ENCODE results near the gene GRID1. TPM values are rescaled to one million over a fixed set of nuclear protein-coding genes. Genes with fewer than 3 reads are reported as not detected.

The GRID1 gene
- total and polyA plus RNA-seq, 4 donors: 1.1 to 3.8 TPM; not detected in 2

DNA sequence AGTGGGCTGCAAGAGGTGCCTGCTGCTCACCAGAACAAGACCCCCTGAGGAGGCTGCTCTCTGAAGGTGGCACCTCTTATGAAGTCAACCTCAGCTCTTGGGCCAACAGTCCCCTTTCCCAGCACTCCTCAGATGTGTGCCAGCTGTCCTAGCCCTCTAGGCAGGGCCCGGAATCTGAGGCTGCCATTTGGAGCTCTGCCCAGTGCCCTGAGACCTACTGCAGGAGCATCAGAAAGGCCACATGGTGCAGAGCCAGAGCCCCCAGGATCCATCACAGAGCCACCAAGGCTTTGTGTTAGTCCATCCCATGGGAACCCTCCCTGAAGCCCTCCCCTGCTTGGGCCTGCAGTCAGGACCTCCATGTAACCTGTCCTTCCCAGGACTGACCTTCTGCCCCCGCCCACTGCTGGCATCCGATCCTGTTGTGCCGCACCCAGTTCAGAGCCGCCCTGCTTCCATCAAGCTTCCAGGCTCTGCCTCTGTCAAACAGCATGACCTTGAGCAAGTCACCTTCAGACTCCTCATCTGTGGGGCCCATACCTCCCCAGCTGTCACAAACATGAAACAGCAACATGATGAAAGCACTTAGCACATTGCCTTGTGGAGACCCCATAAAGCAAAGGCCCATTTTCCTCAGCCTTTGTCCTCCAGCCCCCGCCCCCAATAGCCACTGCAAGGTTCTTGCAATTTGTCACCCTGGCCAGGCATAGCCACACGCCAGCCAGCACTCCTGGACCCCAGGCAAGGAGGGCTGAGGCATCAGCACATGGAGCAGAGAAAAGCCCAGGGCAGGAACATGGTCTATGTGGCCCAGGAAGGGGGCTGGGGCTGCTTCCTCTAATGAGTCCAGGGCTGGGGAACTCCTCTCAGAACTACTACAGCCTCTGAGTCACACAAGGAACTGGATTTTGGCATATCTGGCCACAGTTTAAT, 51.7 kb downstream of the GRID1 start:
- peak in 1 of 2 donors; percentile 41 for DNase-seq

DNA sequence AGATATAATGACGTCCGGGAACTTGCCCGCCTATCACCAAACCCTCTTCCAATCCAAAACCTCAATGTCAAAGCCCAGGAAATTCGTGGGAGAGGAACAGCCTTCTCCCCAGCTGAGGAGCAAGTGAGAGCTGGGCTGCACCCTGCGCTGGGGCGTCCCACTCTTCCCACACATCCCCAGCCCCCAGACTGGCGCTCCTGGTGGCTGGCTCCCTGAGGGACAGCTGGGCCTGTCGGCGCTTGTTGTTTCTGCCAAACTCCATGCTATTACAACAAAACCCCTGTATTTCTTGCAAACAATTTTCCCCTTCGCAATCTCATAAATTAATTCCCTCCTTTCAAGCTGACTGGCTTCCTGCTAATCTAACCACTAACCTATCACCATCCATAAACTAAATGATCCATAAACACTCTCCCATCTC, 53.0 kb downstream of the GRID1 start:
- no peaks in the 10 kb centered on the region for H3K36me3 ChIP-seq (ENCODE audit: control insufficient read depth in 1 of 2, insufficient read depth in 2 of 2, low read length in 1 of 2)
- ATAC-seq (ENCODE audit: low FRiP score) (no peak), DNase-seq (no peak)
- 63 to 75% methylated on average over 10 of the region's 10 CpGs for WGBS, 2 donors
- no peak overlapping the region for H3K4me3 ChIP-seq (ENCODE audit: low read length in 2 of 2)
- no peak overlapping the region for H3K27ac ChIP-seq (ENCODE audit: low read depth in 1 of 2, low read length in 2 of 2)
- intact Hi-C loops (cut with DNase I): no loop called here
- peaks cover 1% of the 10 kb centered on the region for H3K9me3 ChIP-seq (ENCODE audit: control insufficient read depth, low read length)
- no peaks in the 10 kb centered on the region for H3K4me1 ChIP-seq (ENCODE audit: control insufficient read depth in 1 of 2, insufficient read depth in 2 of 2, low read length in 2 of 2)
- no peaks in the 10 kb centered on the region for H3K27me3 ChIP-seq (ENCODE audit: control insufficient read depth in 1 of 2, insufficient read depth in 2 of 2, low read length in 1 of 2)

More for the DNA sequence above, 51.7 kb downstream of the GRID1 start:
- ATAC-seq (ENCODE audit: low FRiP score): no peak
- Histone ChIP-seq H3K4me3 (ENCODE audit: low read length in 2 of 2) (no peak overlapping the region), H3K4me1 (ENCODE audit: control insufficient read depth in 1 of 2, insufficient read depth in 2 of 2, low read length in 2 of 2) (no peaks in the 10 kb centered on the region), H3K27ac (ENCODE audit: low read depth in 1 of 2, low read length in 2 of 2) (no peak overlapping the region), H3K36me3 (ENCODE audit: control insufficient read depth in 1 of 2, insufficient read depth in 2 of 2, low read length in 1 of 2) (no peaks in the 10 kb centered on the region), H3K9me3 (ENCODE audit: control insufficient read depth, low read length) (no peaks in the 10 kb centered on the region), H3K27me3 (ENCODE audit: control insufficient read depth in 1 of 2, insufficient read depth in 2 of 2, low read length in 1 of 2) (no peaks in the 10 kb centered on the region)
- 78 to 87% methylated on average over 6 to 7 of the region's 7 CpGs for WGBS, 2 donors
- intact Hi-C loops (cut with DNase I): no loop called here

DNA sequence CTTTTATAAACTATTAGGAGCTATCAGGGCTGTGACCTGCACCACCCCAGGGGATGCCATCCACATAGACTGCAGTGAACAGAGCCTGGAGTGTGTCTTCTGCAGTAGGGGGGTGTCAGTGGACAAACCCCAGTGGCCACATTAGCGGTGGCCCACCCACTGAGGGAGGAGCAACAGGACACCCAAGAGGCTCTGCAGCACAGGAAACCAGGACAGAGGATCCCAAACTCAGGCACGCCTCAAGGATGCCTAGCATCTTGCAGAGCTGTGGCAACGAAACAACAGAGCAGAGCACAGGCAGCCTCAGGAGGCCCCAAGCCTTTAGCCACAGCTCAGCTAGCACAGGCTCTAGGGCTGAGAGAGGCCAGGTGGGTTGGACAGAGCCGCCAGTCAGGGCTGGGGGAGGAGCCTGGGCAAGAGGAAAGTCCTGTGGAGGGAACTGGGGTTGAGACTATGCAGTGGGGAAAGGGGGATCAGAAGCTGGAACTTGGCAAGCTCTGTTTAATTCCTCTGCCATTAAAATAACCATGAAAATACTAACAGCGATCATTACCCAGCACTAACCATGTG, 53.8 kb downstream of the GRID1 start:
- Histone ChIP-seq H3K36me3 (ENCODE audit: control insufficient read depth in 1 of 2, insufficient read depth in 2 of 2, low read length in 1 of 2) (no peaks in the 10 kb centered on the region), H3K27me3 (ENCODE audit: control insufficient read depth in 1 of 2, insufficient read depth in 2 of 2, low read length in 1 of 2) (no peaks in the 10 kb centered on the region), H3K4me1 (ENCODE audit: control insufficient read depth in 1 of 2, insufficient read depth in 2 of 2, low read length in 2 of 2) (no peaks in the 10 kb centered on the region), H3K27ac (ENCODE audit: low read depth in 1 of 2, low read length in 2 of 2) (no peak overlapping the region), H3K4me3 (ENCODE audit: low read length in 2 of 2) (no peak overlapping the region), H3K9me3 (ENCODE audit: control insufficient read depth, low read length) (peaks cover 1% of the 10 kb centered on the region)
- ATAC-seq (ENCODE audit: low FRiP score) (no peak), DNase-seq (no peak)
- WGBS, 2 donors: 64 to 74% methylated on average over 5 of the region's 5 CpGs
- intact Hi-C loops (cut with DNase I): no loop called here

DNA sequence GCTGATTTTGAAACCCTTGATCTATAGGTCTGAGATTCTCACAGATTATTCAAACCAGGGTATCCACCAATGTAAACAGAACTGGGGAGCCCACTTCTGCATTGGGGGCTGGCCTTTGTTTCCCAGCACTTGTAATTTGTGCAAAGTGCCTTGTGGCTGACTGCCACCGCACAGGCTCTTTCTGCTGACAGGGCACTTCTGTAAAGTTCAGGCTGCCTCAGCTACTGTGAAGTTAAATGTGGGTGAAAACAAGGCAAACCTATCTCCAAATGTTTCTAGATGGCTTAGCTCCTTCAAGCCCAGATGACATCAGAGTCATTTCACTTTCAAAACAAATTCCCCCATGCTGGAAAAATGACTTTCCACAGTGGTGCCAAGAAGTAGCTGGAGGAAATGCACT, 54.7 kb downstream of the GRID1 start:
- Histone ChIP-seq H3K4me3 (ENCODE audit: low read length in 2 of 2) (no peak overlapping the region), H3K9me3 (ENCODE audit: control insufficient read depth, low read length) (peaks cover 1% of the 10 kb centered on the region), H3K36me3 (ENCODE audit: control insufficient read depth in 1 of 2, insufficient read depth in 2 of 2, low read length in 1 of 2) (no peaks in the 10 kb centered on the region), H3K27ac (ENCODE audit: low read depth in 1 of 2, low read length in 2 of 2) (no peak overlapping the region), H3K27me3 (ENCODE audit: control insufficient read depth in 1 of 2, insufficient read depth in 2 of 2, low read length in 1 of 2) (no peaks in the 10 kb centered on the region), H3K4me1 (ENCODE audit: control insufficient read depth in 1 of 2, insufficient read depth in 2 of 2, low read length in 2 of 2) (no peaks in the 10 kb centered on the region)
- intact Hi-C loops (cut with DNase I): no loop called here
- 0 to 19% methylated on average over 1 of the region's 1 CpG for WGBS, 2 donors
- ATAC-seq (ENCODE audit: low FRiP score): no peak
- no peak for DNase-seq

DNA sequence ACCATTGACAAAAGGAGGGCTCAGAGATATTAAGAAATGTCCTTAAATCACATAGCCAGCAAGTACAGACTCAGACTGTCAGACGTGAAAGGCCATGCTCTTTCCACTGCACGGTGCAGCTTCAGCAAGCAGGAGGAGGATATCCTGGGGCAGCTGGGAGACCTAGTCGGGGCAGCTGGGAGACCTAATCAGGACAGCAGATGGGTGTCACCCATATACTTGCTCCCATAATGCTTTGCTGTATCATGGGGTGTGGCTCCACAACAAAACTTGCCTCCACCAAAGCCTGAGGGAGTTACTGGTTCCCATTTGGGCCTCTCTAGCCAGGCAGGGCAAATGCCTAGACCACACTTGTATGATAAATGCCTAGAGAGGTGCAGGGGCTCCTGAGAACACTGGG, 55.4 kb downstream of the GRID1 start:
- intact Hi-C loops (cut with DNase I): no loop called here
- peaks cover 1% of the 10 kb centered on the region for H3K9me3 ChIP-seq (ENCODE audit: control insufficient read depth, low read length)
- DNase-seq (no peak), ATAC-seq (ENCODE audit: low FRiP score) (no peak)
- no peaks in the 10 kb centered on the region for H3K27me3 ChIP-seq (ENCODE audit: control insufficient read depth in 1 of 2, insufficient read depth in 2 of 2, low read length in 1 of 2)
- H3K4me1 ChIP-seq (ENCODE audit: control insufficient read depth in 1 of 2, insufficient read depth in 2 of 2, low read length in 2 of 2): no peaks in the 10 kb centered on the region
- no peak overlapping the region for H3K4me3 ChIP-seq (ENCODE audit: low read length in 2 of 2)
- WGBS, 2 donors: 74 to 77% methylated on average over 3 of the region's 3 CpGs
- H3K36me3 ChIP-seq (ENCODE audit: control insufficient read depth in 1 of 2, insufficient read depth in 2 of 2, low read length in 1 of 2): no peaks in the 10 kb centered on the region
- no peak overlapping the region for H3K27ac ChIP-seq (ENCODE audit: low read depth in 1 of 2, low read length in 2 of 2)

DNA sequence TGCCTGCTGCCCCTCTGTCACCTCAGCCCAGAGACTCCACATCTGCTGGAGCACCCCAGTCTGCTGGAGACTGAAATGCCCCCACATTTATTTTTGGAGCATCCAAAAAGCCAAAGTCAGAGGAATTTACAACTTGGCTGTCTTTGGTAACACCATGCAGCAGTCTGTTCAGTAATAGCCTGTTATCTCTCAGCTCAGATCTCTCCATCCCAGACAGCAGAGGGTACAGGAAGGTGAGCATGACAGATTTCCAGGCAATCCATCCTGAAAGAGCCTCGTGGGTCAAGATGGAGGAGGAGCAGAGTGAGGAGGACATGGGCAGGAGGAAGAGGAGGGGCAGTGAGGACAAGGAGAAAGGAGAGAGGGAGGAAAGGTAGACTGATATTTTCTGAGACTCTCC, 55.9 kb downstream of the GRID1 start:
- Histone ChIP-seq H3K27me3 (ENCODE audit: control insufficient read depth in 1 of 2, insufficient read depth in 2 of 2, low read length in 1 of 2) (no peaks in the 10 kb centered on the region), H3K4me1 (ENCODE audit: control insufficient read depth in 1 of 2, insufficient read depth in 2 of 2, low read length in 2 of 2) (no peaks in the 10 kb centered on the region), H3K9me3 (ENCODE audit: control insufficient read depth, low read length) (peaks cover 1% of the 10 kb centered on the region), H3K27ac (ENCODE audit: low read depth in 1 of 2, low read length in 2 of 2) (no peak overlapping the region), H3K36me3 (ENCODE audit: control insufficient read depth in 1 of 2, insufficient read depth in 2 of 2, low read length in 1 of 2) (no peaks in the 10 kb centered on the region), H3K4me3 (ENCODE audit: low read length in 2 of 2) (no peak overlapping the region)
- WGBS, 2 donors: 16 to 46% methylated on average over 1 of the region's 1 CpG
- intact Hi-C loops (cut with DNase I): no loop called here
- DNase-seq (no peak), ATAC-seq (ENCODE audit: low FRiP score) (no peak)

DNA sequence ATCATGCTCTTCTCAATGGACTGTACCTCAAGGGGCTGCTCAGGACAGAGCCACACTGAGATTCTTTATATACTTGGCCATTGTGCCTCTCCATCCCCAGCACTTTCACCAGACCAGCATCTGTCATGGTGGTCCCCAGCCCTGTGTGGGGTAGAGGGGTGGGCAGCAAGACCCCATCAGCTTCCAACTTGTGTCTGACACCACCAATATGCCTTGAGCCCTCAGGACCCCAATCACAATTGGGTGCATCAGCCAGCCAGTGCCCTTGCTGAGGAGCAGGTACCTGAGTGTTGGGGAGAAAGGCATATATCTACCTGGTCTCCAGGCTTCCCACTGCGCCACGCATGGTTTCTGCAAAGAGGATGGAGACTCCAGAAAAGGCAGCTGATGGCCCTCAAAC, 56.3 kb downstream of the GRID1 start:
- 94 to 100% methylated on average over 2 of the region's 2 CpGs for WGBS, 2 donors
- intact Hi-C loops (cut with DNase I): no loop called here
- H3K4me3 ChIP-seq (ENCODE audit: low read length in 2 of 2): no peak overlapping the region

DNA sequence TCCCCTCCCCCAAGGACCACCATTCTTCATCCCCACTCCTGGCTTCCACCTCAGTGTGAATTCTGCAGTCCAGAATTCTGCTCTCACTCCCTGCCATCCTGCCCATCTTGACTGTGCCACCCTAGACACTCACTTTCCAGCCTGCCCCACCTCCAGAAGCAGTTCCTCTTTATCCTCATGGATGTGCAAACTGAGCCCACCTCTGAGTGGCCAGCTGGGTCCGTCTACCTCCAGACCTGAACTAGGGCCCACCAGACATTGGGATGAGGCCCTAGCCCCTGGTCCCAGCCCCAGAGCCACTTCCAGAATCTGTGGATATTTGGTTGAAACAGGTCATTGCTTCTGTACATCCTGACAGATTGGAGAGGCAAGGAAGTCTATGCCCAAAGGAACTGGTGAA, 58.5 kb downstream of the GRID1 start:
- Histone ChIP-seq H3K27me3 (ENCODE audit: control insufficient read depth in 1 of 2, insufficient read depth in 2 of 2, low read length in 1 of 2) (no peaks in the 10 kb centered on the region), H3K36me3 (ENCODE audit: control insufficient read depth in 1 of 2, insufficient read depth in 2 of 2, low read length in 1 of 2) (no peaks in the 10 kb centered on the region), H3K9me3 (ENCODE audit: control insufficient read depth, low read length) (peaks cover 1% of the 10 kb centered on the region), H3K27ac (ENCODE audit: low read depth in 1 of 2, low read length in 2 of 2) (no peak overlapping the region), H3K4me1 (ENCODE audit: control insufficient read depth in 1 of 2, insufficient read depth in 2 of 2, low read length in 2 of 2) (no peaks in the 10 kb centered on the region), H3K4me3 (ENCODE audit: low read length in 2 of 2) (no peak overlapping the region)
- no peak for DNase-seq
- intact Hi-C loops (cut with DNase I): no loop called here
- ATAC-seq (ENCODE audit: low FRiP score): no peak
- 52 to 64% methylated on average over 1 of the region's 1 CpG for WGBS, 2 donors

More for the DNA sequence above, 56.3 kb downstream of the GRID1 start:
- H3K9me3 ChIP-seq (ENCODE audit: control insufficient read depth, low read length): peaks cover 1% of the 10 kb centered on the region
- no peak for DNase-seq
- ATAC-seq (ENCODE audit: low FRiP score): no peak
- H3K4me1 ChIP-seq (ENCODE audit: control insufficient read depth in 1 of 2, insufficient read depth in 2 of 2, low read length in 2 of 2): no peaks in the 10 kb centered on the region
- no peaks in the 10 kb centered on the region for H3K27me3 ChIP-seq (ENCODE audit: control insufficient read depth in 1 of 2, insufficient read depth in 2 of 2, low read length in 1 of 2)
- no peaks in the 10 kb centered on the region for H3K36me3 ChIP-seq (ENCODE audit: control insufficient read depth in 1 of 2, insufficient read depth in 2 of 2, low read length in 1 of 2)
- no peak overlapping the region for H3K27ac ChIP-seq (ENCODE audit: low read depth in 1 of 2, low read length in 2 of 2)
